Myometrial cell (primary cell): ENCODE data around the gene SRRM1. TPM values are rescaled to one million over a fixed set of nuclear protein-coding genes. Genes with fewer than 3 reads are reported as not detected.

Experiments used
- total RNA-seq: library from RNA; depleted of rRNA; stranded (reverse); fragments of >200 nt; gene quantifications from 2 replicates; pipeline ENCODE4 v1.2.3, GENCODE V29; 2015

SRRM1 gene, protein sequence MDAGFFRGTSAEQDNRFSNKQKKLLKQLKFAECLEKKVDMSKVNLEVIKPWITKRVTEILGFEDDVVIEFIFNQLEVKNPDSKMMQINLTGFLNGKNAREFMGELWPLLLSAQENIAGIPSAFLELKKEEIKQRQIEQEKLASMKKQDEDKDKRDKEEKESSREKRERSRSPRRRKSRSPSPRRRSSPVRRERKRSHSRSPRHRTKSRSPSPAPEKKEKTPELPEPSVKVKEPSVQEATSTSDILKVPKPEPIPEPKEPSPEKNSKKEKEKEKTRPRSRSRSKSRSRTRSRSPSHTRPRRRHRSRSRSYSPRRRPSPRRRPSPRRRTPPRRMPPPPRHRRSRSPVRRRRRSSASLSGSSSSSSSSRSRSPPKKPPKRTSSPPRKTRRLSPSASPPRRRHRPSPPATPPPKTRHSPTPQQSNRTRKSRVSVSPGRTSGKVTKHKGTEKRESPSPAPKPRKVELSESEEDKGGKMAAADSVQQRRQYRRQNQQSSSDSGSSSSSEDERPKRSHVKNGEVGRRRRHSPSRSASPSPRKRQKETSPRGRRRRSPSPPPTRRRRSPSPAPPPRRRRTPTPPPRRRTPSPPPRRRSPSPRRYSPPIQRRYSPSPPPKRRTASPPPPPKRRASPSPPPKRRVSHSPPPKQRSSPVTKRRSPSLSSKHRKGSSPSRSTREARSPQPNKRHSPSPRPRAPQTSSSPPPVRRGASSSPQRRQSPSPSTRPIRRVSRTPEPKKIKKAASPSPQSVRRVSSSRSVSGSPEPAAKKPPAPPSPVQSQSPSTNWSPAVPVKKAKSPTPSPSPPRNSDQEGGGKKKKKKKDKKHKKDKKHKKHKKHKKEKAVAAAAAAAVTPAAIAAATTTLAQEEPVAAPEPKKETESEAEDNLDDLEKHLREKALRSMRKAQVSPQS
- total RNA-seq, result 23.0 and 27.1 TPM in 2 replicates

DNA sequence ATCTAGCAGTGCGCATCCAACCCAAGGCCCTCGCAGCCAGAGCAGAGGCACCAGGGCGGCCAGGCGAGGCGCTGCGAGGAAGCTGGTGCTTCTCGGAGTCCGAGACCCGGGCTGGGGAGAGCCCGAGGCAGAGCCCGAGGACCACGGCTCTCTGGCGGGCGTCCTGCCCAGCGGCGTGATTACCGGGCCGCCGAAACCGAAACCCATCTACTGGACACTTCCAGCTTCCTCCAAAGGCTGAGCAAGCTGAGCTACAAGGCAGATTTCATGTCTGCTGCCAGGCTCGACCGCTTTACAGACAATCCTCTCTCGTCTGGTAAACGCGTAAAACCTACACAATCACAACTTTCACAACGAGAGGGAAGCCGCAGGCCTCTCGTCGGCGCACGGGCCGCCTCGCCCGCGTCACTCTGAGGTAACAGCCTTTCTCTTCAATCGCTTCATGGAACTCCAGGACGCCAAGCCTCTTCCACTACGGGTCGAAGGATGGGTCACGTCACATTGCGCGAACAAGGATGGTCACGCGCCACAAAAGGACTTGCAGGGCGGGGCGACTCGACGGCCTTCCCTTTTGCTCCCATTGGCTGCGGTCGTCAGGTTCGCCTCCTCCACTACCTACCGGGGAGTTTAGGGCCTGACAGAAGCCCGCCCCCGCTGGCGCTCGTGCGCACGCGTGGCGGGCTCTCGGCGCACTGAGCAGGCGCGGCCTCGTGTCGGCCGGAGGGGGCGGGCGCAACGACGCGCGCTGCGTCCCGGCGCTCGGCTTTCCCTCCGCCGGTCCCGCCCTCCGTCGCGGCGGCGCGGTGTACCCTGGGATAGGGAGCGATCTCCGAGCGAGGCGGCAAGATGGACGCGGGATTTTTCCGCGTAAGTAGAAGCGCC, at the start of gene SRRM1:
SRRM1 (plus strand) TSS at position 822 of the 882 bp plus-strand sequence; CDS start at position 847, 25 bp downstream.

Other genes starting within 250 kb of the SRRM1 start
- gene STPG1, start 229.5 kb upstream of the SRRM1 start, total RNA-seq, result 13.3 TPM in 2 replicates
- gene NIPAL3, start 227.5 kb upstream of the SRRM1 start, total RNA-seq, result 57.7 and 61.5 TPM in 2 replicates
- gene RCAN3, start 140.5 kb upstream of the SRRM1 start, total RNA-seq, result 14.9 and 20.8 TPM in 2 replicates
- not detected in 2 replicates for gene NCMAP, start 87.2 kb upstream of the SRRM1 start, total RNA-seq
- 450 and 548 TPM in 2 replicates for gene CLIC4, start 102.1 kb downstream of the SRRM1 start, total RNA-seq